Stimulated activated CD8-positive, alpha-beta memory T cell treated with anti-CD3 and anti-CD28 coated beads, Interleukin-7, amount 100 ng/mL, for 48 hours (primary cell): ENCODE data around the gene ZNF655.

Source experiments
- DNase-seq, 2 donors: peaks; one replicate each; pipeline ENCODE4 v3.0.0-alpha.2; 2020; ENCODE audit warnings: low read depth in 1 of 2; ENCODE audit errors: extremely low read depth in 1 of 2

ZNF655 gene

GRCh38 chr7:99605527-99605926 is 47.1 kb downstream of the ZNF655 start:
- no peak for DNase-seq

DNA sequence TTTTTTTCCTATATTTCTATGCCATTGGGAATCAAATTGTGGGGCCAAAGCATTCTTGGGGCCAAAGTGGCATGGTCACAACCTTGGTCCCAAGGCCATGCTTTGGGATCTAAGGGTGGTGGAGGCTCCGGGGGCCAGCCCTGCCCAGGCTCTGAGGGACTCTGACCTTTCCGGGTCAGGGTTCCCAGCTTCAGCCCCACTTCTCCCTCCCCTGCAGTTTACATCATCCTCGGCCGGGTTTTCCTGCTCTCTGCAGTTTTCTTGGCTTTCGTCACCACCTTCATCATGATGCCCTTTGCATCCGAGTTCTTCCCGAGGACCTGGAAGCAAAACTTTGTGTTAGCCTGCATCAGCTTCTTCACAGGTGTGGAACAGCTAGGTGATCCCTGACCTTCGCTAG is 48.1 kb downstream of the ZNF655 start:
- DNase-seq: no peak

- DNase-seq: no peak
These were observed 49.1 kb downstream of the ZNF655 start for GRCh38 chr7:99607548-99607947.

DNA sequence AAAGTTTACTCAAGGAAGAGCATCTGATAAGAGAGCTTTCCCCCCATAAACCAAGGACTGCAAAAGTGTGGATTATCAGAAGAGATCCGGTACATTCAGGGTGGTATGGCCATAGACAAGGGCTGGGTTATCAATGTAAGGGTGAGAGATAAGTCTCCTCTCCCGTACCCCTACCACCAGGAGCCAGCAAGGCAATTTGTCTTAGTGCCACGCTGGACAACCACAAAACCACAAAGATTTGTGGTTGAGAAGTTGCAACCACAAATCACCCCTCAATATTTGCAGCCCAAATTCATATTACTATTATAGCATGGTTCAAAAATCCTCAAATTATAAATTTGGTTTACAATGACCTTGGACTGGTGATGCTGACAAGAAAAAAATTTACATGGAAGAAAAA is 56.1 kb downstream of the ZNF655 start:
- DNase-seq: no peak

DNA sequence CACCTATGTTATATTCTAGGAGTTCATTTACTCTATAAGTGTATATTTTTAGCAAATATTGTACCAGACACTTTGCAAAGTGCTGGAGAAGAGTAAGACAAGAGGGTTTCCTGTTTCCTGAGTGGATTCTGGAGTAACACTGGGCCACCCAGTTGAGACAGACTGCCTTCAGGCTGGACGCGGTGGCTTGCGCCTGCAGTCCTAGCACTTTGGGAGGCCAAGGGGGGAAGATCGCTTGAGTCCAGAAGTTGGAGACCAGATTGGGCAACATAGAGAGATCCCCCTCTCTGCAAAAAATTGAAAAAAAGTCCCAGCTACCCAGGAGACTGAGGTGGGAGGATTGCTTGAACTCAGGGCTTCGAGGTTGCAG is 57.5 kb downstream of the ZNF655 start:
- DNase-seq: no peak

DNA sequence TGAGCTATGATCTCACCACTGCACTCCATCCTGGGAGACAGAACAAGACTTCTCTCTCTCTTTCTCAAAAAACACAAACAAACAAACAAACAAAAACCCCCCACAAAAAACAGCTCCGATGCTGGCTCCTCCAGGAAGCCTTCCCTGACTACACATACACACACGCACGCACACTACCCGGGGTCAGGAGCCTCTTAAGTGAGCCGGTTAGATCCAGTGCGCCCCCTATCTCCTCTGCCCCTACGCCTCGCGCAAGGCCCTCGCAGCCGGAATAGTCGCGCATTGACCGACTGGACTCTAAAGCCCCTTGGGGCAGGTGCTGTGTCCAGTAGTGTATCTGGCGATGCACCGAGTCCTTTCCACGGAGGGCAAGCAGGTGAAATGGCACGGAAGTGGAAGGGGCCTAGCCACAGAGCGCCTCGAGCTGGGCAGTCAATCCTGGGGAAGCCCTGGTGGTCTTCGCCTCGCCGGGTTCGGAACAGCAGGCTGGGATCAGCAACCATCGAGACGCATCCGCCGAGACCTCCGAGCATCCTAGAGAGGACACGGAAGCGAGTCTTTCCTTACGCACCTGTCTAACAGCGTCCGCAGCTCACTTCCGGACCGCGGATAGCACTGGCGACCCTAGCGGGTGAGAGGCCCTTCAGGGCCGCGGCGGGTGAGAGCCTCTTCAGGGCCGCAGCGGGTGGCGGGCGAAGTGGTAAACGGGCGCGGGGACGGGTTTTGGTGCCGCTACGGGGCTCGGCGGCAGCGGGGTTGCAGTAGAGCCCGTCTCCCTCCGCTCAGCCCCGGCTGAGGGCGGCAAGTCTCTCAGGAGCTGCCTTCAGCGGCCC is 58.1 kb downstream of the ZNF655 start, which contains the start of gene ZSCAN25:
TSS of gene ZSCAN25 (plus strand) at position 588 of the 833 bp plus-strand sequence. CDS start 2,661 bp downstream, outside the sequence.
- peak; percentile 74 to 84 for DNase-seq

- no peak for DNase-seq
These were observed 58.8 kb downstream of the ZNF655 start for GRCh38 chr7:99617192-99617781.

- DNase-seq: no peak
These were observed 60.3 kb downstream of the ZNF655 start for GRCh38 chr7:99618726-99619125.

DNA sequence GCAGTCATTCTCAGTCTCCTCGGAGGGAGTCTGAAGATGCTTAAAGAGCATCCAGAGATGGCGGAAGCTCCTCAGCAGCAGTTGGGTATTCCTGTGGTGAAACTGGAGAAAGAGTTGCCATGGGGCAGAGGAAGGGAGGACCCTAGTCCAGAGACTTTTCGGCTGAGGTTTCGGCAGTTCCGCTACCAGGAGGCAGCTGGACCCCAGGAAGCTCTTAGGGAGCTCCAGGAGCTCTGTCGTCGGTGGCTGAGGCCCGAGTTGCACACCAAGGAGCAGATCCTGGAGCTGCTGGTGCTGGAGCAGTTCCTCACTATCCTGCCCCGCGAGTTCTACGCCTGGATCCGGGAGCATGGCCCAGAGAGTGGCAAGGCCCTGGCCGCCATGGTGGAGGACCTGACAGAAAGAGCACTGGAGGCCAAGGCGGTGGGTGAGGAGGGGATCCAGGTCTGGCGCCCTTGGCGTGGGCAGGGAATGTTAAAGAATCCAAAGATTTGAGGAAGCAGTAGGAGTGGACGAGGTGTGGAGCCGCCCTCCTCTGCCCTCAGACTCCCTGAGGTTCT is 61.2 kb downstream of the ZNF655 start:
- DNase-seq: no peak

GRCh38 chr7:99621271-99621670 is 62.8 kb downstream of the ZNF655 start:
- DNase-seq: no peak

GRCh38 chr7:99622596-99622995 is 64.2 kb downstream of the ZNF655 start:
- no peak for DNase-seq

DNA sequence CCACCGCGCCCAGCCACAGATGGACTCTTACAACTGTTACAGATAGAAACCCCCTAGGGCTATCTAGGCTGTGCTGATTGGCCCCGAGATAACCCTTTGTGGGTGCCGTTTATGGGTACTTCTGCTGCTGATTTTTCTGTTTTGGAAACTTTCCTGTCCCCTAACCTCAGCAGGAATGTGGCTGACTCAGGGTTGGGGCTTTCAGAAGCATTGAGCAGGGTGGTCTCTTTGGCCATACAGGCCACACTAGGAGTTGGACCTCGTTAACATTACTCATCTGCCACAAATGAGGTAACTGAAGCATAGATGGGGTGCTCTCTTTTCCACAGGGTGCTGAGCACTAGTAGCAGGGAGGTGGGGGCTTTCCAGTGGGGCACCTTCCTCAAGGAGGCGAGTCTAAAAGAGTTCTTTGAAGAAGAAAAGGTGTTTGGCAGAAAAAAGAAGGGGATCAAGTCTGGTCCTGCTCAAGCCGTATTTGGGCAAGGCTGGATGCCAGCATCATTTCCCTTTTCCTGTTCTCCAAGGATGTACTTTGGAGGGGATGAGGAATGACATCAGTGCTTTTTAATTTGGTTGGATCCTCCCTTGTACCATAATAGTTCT is 64.8 kb downstream of the ZNF655 start:
- DNase-seq: peak; percentile 36 to 68

DNA sequence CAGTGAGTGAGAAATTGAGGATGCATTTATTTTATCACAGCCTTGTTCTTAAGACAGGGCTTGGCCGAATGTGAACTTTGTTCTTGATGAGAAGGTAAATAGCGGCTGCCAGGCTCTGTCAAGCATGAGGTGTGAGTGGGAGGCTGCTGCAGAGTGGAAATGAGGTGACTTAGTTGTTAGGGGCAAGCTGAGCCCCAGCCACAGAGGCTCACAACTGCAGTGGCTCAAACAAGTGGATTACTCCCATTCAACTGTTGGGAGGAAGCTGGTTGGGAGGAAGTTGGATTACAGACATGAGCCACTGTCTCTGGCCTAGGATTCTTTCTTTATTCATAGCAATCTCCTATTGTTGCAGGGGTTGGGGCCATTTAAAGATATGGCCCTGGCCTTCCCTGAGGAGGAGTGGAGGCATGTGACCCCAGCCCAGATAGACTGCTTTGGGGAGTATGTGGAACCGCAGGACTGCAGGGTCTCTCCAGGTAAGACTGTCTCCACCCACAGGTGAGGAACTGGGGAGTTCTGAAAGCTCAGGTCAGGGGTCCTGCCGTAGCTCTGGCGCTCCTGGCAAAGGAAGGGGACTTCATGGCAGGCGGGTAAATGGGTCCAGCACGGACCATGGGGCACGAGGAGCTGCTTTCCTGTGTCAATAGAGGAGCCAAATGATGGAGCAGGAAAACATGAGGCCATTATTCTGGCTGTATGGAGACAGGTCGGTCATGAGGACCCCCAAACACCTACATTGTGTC is 65.4 kb downstream of the ZNF655 start:
- peak; percentile 14 to 45 for DNase-seq

DNA sequence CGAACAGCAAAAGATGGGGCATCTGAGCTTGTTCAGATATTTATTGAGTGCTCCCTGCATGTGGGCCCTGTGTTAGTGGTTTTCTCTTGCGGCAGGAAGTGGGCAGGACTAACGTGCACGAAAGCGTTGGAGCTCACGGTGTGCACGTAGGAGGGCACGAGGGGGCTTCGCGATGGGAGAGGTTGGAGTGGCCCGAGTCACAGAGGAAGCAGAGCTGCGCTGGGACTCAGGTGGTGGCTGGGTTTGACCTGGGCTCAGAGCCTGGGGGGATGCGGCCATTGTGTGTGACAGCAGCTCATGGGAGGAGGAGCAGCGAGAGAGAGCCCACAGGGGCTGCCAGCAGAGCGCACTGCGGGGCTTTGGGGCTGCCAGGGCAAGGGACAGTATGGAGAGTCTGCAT is 66.0 kb downstream of the ZNF655 start:
- peak; percentile 62 to 74 for DNase-seq

DNA sequence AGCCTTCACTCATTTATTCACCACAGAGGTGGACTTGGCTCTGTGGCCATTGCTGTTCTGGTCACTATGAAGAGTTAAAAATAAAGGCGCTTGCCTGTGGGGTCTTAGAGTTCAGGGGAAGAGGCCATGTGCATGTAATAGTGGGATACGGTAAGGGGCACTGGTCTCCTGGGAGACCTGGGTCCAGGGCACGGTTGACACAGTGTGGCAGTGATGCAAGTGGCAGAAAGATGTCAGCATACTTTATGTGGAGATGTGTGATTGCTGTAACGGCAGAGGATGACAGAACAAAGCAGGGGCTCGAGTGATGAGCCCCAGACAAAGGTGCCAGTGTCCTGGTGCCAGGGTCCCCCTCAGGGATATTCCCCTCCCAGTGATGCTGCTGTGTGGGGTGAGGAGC is 66.9 kb downstream of the ZNF655 start:
- no peak for DNase-seq

- DNase-seq: no peak
These were observed 67.5 kb downstream of the ZNF655 start for GRCh38 chr7:99625961-99626360.
